ENCODE data around the gene MFAP4. TPM values are rescaled to one million over a fixed set of nuclear protein-coding genes. Genes with fewer than 3 reads are reported as not detected.

Gene MFAP4
- total RNA-seq, 1 donor from 2014 or later = 18.0 TPM

- H3K27me3 Mint-ChIP-seq = no peaks in the 10 kb centered on the region
- H3K4me1 Mint-ChIP-seq (ENCODE audit: unreplicated experiment) = peaks cover 8% of the 10 kb centered on the region
- peak overlapping the region; percentile 62 for H3K27ac Mint-ChIP-seq
- no peaks in the 10 kb centered on the region for H3K9me3 Mint-ChIP-seq
- peak overlapping the region; percentile 64 for H3K4me3 Mint-ChIP-seq
- no peak for DNase-seq (ENCODE audit: extremely low spot score, unreplicated experiment)
- TF ChIP-seq CTCF (conservative IDR thresholded peaks at IDR 0.05) = no peak
- no peaks in the 10 kb centered on the region for H3K36me3 Mint-ChIP-seq
These were observed 17.0 kb downstream of the MFAP4 start for GRCh38 chr17:19369846-19370492.

- no peaks in the 10 kb centered on the region for H3K27me3 Mint-ChIP-seq
- no peaks in the 10 kb centered on the region for H3K36me3 Mint-ChIP-seq
- TF ChIP-seq CTCF (conservative IDR thresholded peaks at IDR 0.05) = no peak
- H3K27ac Mint-ChIP-seq = peak overlapping the region; percentile 62
- DNase-seq (ENCODE audit: extremely low spot score, unreplicated experiment) = no peak
- peaks cover 4% of the 10 kb centered on the region for H3K4me1 Mint-ChIP-seq (ENCODE audit: unreplicated experiment)
- H3K4me3 Mint-ChIP-seq = no peak overlapping the region
- H3K9me3 Mint-ChIP-seq = no peaks in the 10 kb centered on the region
These were observed 17.7 kb downstream of the MFAP4 start for GRCh38 chr17:19369107-19369778.

GRCh38 chr17:19368229-19368628 lies 18.8 kb downstream of the MFAP4 start:
- Mint-ChIP-seq H3K27me3 (no peaks in the 10 kb centered on the region), H3K4me1 (ENCODE audit: unreplicated experiment) (peaks cover 3% of the 10 kb centered on the region), H3K27ac (no peak overlapping the region), H3K36me3 (no peaks in the 10 kb centered on the region), H3K9me3 (no peaks in the 10 kb centered on the region), H3K4me3 (no peak overlapping the region)
- no peak for DNase-seq (ENCODE audit: extremely low spot score, unreplicated experiment)
- no peak for TF ChIP-seq CTCF (conservative IDR thresholded peaks at IDR 0.05)

GRCh38 chr17:19366637-19366972 lies 20.4 kb downstream of the MFAP4 start:
- no peaks in the 10 kb centered on the region for H3K27me3 Mint-ChIP-seq
- peaks cover 9% of the 10 kb centered on the region for H3K4me1 Mint-ChIP-seq (ENCODE audit: unreplicated experiment)
- no peak for TF ChIP-seq CTCF (conservative IDR thresholded peaks at IDR 0.05)
- no peak overlapping the region for H3K4me3 Mint-ChIP-seq
- H3K27ac Mint-ChIP-seq = no peak overlapping the region
- H3K9me3 Mint-ChIP-seq = no peaks in the 10 kb centered on the region
- no peak for DNase-seq (ENCODE audit: extremely low spot score, unreplicated experiment)
- H3K36me3 Mint-ChIP-seq = no peaks in the 10 kb centered on the region

- DNase-seq (ENCODE audit: extremely low spot score, unreplicated experiment) = no peak
- Mint-ChIP-seq H3K9me3 (no peaks in the 10 kb centered on the region), H3K4me1 (ENCODE audit: unreplicated experiment) (peaks cover 13% of the 10 kb centered on the region), H3K27me3 (no peaks in the 10 kb centered on the region), H3K4me3 (no peak overlapping the region), H3K27ac (peak overlapping the region; percentile 7), H3K36me3 (no peaks in the 10 kb centered on the region)
- TF ChIP-seq CTCF (conservative IDR thresholded peaks at IDR 0.05) = no peak
These were observed 21.0 kb downstream of the MFAP4 start for GRCh38 chr17:19365833-19366636.
